ENCODE measurements around the gene CENPU. TPM values are rescaled to one million over a fixed set of nuclear protein-coding genes. Genes with fewer than 3 reads are reported as not detected.
"Not testable (repeated sequence)": the region's sequence is repeated elsewhere in the genome, so short reads cannot be mapped to it uniquely, and the experiment has no call there.

Gene CENPU
- 10 to 100 TPM; 39.1 to 49.2 (median 47.2) TPM for polyA plus RNA-seq (ENCODE audit: insufficient read length in 3 of 3)
- long read RNA-seq, donor 1, transcript CENPU-201 (13 exons, 1,998 nt): major isoform, 5 of 8 reads
- long read RNA-seq, donor 1, partial matches to known transcripts: 0 of 8 reads
- long read RNA-seq, donor 1, other reads (novel, unspliced or antisense): 0 of 8 reads
- long read RNA-seq, donor 2, transcript CENPU-201 (13 exons, 1,998 nt): major isoform, 6 of 9 reads
- long read RNA-seq, donor 2, partial matches to known transcripts: 0 of 9 reads
- long read RNA-seq, donor 2, other reads (novel, unspliced or antisense): 0 of 9 reads
- long read RNA-seq, donor 3, transcript CENPU-201 (13 exons, 1,998 nt): major isoform, 19 of 21 reads
- long read RNA-seq, donor 3, partial matches to known transcripts: 0 of 21 reads
- long read RNA-seq, donor 3, other reads (novel, unspliced or antisense): 0 of 21 reads
- long read RNA-seq, donor 4, transcript CENPU-201 (13 exons, 1,998 nt): major isoform, 16 of 20 reads
- long read RNA-seq, donor 4, partial matches to known transcripts: 0 of 20 reads
- long read RNA-seq, donor 4, other reads (novel, unspliced or antisense): 0 of 20 reads
- long read RNA-seq, donor 5: 0 reads
- long read RNA-seq, donor 6, transcript CENPU-201 (13 exons, 1,998 nt): major isoform, 5 of 11 reads
- long read RNA-seq, donor 6, transcript CENPU-202 (2 exons, 723 nt): major isoform, 5 of 11 reads
- long read RNA-seq, donor 6, partial matches to known transcripts: 0 of 11 reads
- long read RNA-seq, donor 6, other reads (novel, unspliced or antisense): 0 of 11 reads
- long read RNA-seq, donor 7, transcript CENPU-201 (13 exons, 1,998 nt): major isoform, 11 of 11 reads
- long read RNA-seq, donor 7, partial matches to known transcripts: 0 of 11 reads
- long read RNA-seq, donor 7, other reads (novel, unspliced or antisense): 0 of 11 reads
- long read RNA-seq, donor 8: 0 reads
- long read RNA-seq, donor 9, transcript CENPU-201 (13 exons, 1,998 nt): major isoform, 8 of 10 reads
- long read RNA-seq, donor 9, partial matches to known transcripts: 0 of 10 reads
- long read RNA-seq, donor 9, other reads (novel, unspliced or antisense): 0 of 10 reads
- long read RNA-seq, donor 10, partial matches to known transcripts: 0 of 4 reads
- long read RNA-seq, donor 10, other reads (novel, unspliced or antisense): 0 of 4 reads
- long read RNA-seq, donor 11, transcript CENPU-201 (13 exons, 1,998 nt): major isoform, 10 of 10 reads
- long read RNA-seq, donor 11, partial matches to known transcripts: 0 of 10 reads
- long read RNA-seq, donor 11, other reads (novel, unspliced or antisense): 0 of 10 reads
- long read RNA-seq, donor 12, partial matches to known transcripts: 0 of 5 reads
- long read RNA-seq, donor 12, other reads (novel, unspliced or antisense): 0 of 5 reads
- long read RNA-seq, donor 13: 0 reads
- long read RNA-seq, donor 14, transcript CENPU-201 (13 exons, 1,998 nt): major isoform, 13 of 14 reads
- long read RNA-seq, donor 14, partial matches to known transcripts: 0 of 14 reads
- long read RNA-seq, donor 14, other reads (novel, unspliced or antisense): 0 of 14 reads
- long read RNA-seq, donor 15, partial matches to known transcripts: 0 of 5 reads
- long read RNA-seq, donor 15, other reads (novel, unspliced or antisense): 0 of 5 reads
- long read RNA-seq, donor 16, transcript CENPU-201 (13 exons, 1,998 nt): major isoform, 11 of 20 reads
- long read RNA-seq, donor 16, transcript CENPU-202 (2 exons, 723 nt): minor isoform, 5 of 20 reads
- long read RNA-seq, donor 16, partial matches to known transcripts: 0 of 20 reads
- long read RNA-seq, donor 16, other reads (novel, unspliced or antisense): 0 of 20 reads

- peak; percentile 95 to 99 (median 98) for DNase-seq (ENCODE audit: extremely low read depth in 1 of 11, low read depth in 9 of 11, low spot score in 4 of 11)
Measured at GRCh38 chr4:184733654-184734524, at the start of gene CENPU. Gene CENPU, minus strand, starts transcription at chr4:184734096. Its CDS starts 34 bp downstream, at chr4:184734062.

GRCh38 chr4:184782731-184783373 lies 49.0 kb upstream of the CENPU start:
- DNase-seq (ENCODE audit: extremely low read depth in 1 of 11, low read depth in 9 of 11, low spot score in 4 of 11): no peak

GRCh38 chr4:184779160-184779559 lies 45.3 kb upstream of the CENPU start:
- DNase-seq (ENCODE audit: extremely low read depth in 1 of 11, low read depth in 9 of 11, low spot score in 4 of 11): not testable (repeated sequence)

- DNase-seq (ENCODE audit: extremely low read depth in 1 of 11, low read depth in 9 of 11, low spot score in 4 of 11): no peak
Measured at GRCh38 chr4:184778325-184778724, 44.4 kb upstream of the CENPU start.

- no peak for DNase-seq (ENCODE audit: extremely low read depth in 1 of 11, low read depth in 9 of 11, low spot score in 4 of 11)
Measured at GRCh38 chr4:184776821-184777220, 42.9 kb upstream of the CENPU start.

- DNase-seq (ENCODE audit: extremely low read depth in 1 of 11, low read depth in 9 of 11, low spot score in 4 of 11): no peak
Measured at GRCh38 chr4:184775854-184776555, 42.1 kb upstream of the CENPU start.

- no peak for DNase-seq (ENCODE audit: extremely low read depth in 1 of 11, low read depth in 9 of 11, low spot score in 4 of 11)
Measured at GRCh38 chr4:184774152-184774551, 40.3 kb upstream of the CENPU start.

- no peak for DNase-seq (ENCODE audit: extremely low read depth in 1 of 11, low read depth in 9 of 11, low spot score in 4 of 11)
Measured at GRCh38 chr4:184771416-184771815, 37.5 kb upstream of the CENPU start.

GRCh38 chr4:184769141-184769765 lies 35.4 kb upstream of the CENPU start:
- DNase-seq (ENCODE audit: extremely low read depth in 1 of 11, low read depth in 9 of 11, low spot score in 4 of 11): no peak

- DNase-seq (ENCODE audit: extremely low read depth in 1 of 11, low read depth in 9 of 11, low spot score in 4 of 11): no peak
Measured at GRCh38 chr4:184768296-184768695, 34.4 kb upstream of the CENPU start.

- DNase-seq (ENCODE audit: extremely low read depth in 1 of 11, low read depth in 9 of 11, low spot score in 4 of 11): no peak
Measured at GRCh38 chr4:184766446-184766845, 32.5 kb upstream of the CENPU start.

- DNase-seq (ENCODE audit: extremely low read depth in 1 of 11, low read depth in 9 of 11, low spot score in 4 of 11): no peak
Measured at GRCh38 chr4:184765473-184766340, 31.8 kb upstream of the CENPU start.

GRCh38 chr4:184764601-184765000 lies 30.7 kb upstream of the CENPU start:
- DNase-seq (ENCODE audit: extremely low read depth in 1 of 11, low read depth in 9 of 11, low spot score in 4 of 11): no peak

GRCh38 chr4:184763150-184763780 lies 29.4 kb upstream of the CENPU start:
- DNase-seq (ENCODE audit: extremely low read depth in 1 of 11, low read depth in 9 of 11, low spot score in 4 of 11): no peak
